Neural cell (in vitro differentiated cells): ENCODE results near the gene CYSRT1. TPM values are rescaled to one million over a fixed set of nuclear protein-coding genes. Genes with fewer than 3 reads are reported as not detected.

Source experiments
- H2AFZ ChIP-seq: fragments of 200-600, 300-800 bp; sonication (generic), shearing (Covaris generic); 2 replicates; pipeline ENCODE4 v1.6.0; 2014; ENCODE audit warnings: low read depth, mild to moderate bottlenecking, antibody characterized with exemption, low read length, moderate library complexity
- H3F3A ChIP-seq: fragments of 200-600 bp; shearing (Covaris generic); 2 replicates; pipeline ENCODE4 v1.6.1; 2016; ENCODE audit warnings: mild to moderate bottlenecking, moderate library complexity, mixed read lengths, antibody characterized with exemption, low read length; ENCODE audit not compliant: insufficient read depth, poor library complexity, severe bottlenecking
- H3K27ac ChIP-seq: fragments of 200-600, 300-800 bp; sonication (generic), shearing (Covaris generic); 2 replicates; pipeline ENCODE4 v1.5.1; 2014; ENCODE audit warnings: mild to moderate bottlenecking, low read length, moderate library complexity
- H3K27me3 ChIP-seq: fragments of 300-800, 200-600 bp; sonication (generic), shearing (Covaris generic); 2 replicates; pipeline ENCODE4 v1.6.0; 2014; ENCODE audit warnings: mild to moderate bottlenecking, low read depth, low read length, moderate library complexity; ENCODE audit not compliant: insufficient read depth
- H3K36me3 ChIP-seq: fragments of 300-800, 200-600 bp; sonication (generic), shearing (Covaris generic); 2 replicates; pipeline ENCODE4 v1.5.1; 2014; ENCODE audit warnings: mild to moderate bottlenecking, antibody characterized with exemption, low read length, moderate library complexity; ENCODE audit not compliant: insufficient read depth
- H3K4me2 ChIP-seq: fragments of 300-800, 200-600 bp; sonication (generic), shearing (Covaris generic); 2 replicates; pipeline ENCODE4 v1.6.0; 2014; ENCODE audit warnings: mild to moderate bottlenecking, low read length
- H3K4me3 ChIP-seq: fragments of 300-800, 200-600 bp; sonication (generic), shearing (Covaris generic); 2 replicates; pipeline ENCODE4 v1.5.1; 2014; ENCODE audit warnings: mild to moderate bottlenecking, low read length, moderate library complexity
- H3K79me2 ChIP-seq: fragments of 200-600 bp; shearing (Covaris generic); replicated peaks from 2 replicates; pipeline ENCODE4 v1.6.0; 2014; ENCODE audit warnings: mild to moderate bottlenecking, low read length, moderate library complexity; ENCODE audit not compliant: insufficient read depth
- H3K9ac ChIP-seq: fragments of 300-800, 200-600 bp; sonication (generic), shearing (Covaris generic); 2 replicates; pipeline ENCODE4 v1.6.1; 2016; ENCODE audit warnings: mild to moderate bottlenecking, low read length, mixed read lengths
- H3K9me2 ChIP-seq: fragments of 200-600 bp; shearing (Covaris generic); 2 replicates; pipeline ENCODE4 v1.6.1; 2016; ENCODE audit warnings: mild to moderate bottlenecking, low read length, mixed read lengths; ENCODE audit not compliant: insufficient read depth
- H3K9me3 ChIP-seq: fragments of 200-600, 300-800 bp; sonication (generic), shearing (Covaris generic); 2 replicates; pipeline ENCODE4 v1.6.1; 2016; ENCODE audit warnings: mild to moderate bottlenecking, mixed run types, low read length, moderate library complexity, mixed read lengths
- H4K20me1 ChIP-seq: fragments of 200-600 bp; shearing (Covaris generic); 2 replicates; pipeline ENCODE4 v1.6.1; 2016; ENCODE audit warnings: mild to moderate bottlenecking, mixed run types; ENCODE audit not compliant: insufficient read depth
- CTCF ChIP-seq: fragments of 450-650 bp; IDR thresholded peaks from 2 replicates; pipeline ENCODE4 v1.5.1; 2014; ENCODE audit warnings: antibody characterized with exemption, mild to moderate bottlenecking, moderate library complexity; ENCODE audit not compliant: poor library complexity, severe bottlenecking
- EP300 ChIP-seq: fragments of 450-650 bp; conservative IDR thresholded peaks from 2 replicates; pipeline ENCODE4 v1.6.1; 2014; ENCODE audit warnings: antibody characterized with exemption, mild to moderate bottlenecking, moderate library complexity; ENCODE audit not compliant: poor library complexity, severe bottlenecking
- MXI1 ChIP-seq: fragments of 450-650 bp; conservative IDR thresholded peaks from 2 replicates; pipeline ENCODE4 v1.6.1; 2014; ENCODE audit warnings: antibody characterized with exemption, mild to moderate bottlenecking; ENCODE audit not compliant: poor library complexity, severe bottlenecking
- POLR2AphosphoS5 ChIP-seq: IDR thresholded peaks from 2 replicates; pipeline ENCODE4 v1.6.1; 2012
- REST ChIP-seq: IDR thresholded peaks from 2 replicates; pipeline ENCODE4 v1.6.1; 2012; ENCODE audit warnings: borderline replicate concordance
- SMC3 ChIP-seq: fragments of 450-650 bp; conservative IDR thresholded peaks from 2 replicates; pipeline ENCODE4 v1.6.1; 2014; ENCODE audit warnings: antibody characterized with exemption, mild to moderate bottlenecking, moderate library complexity; ENCODE audit not compliant: poor library complexity
- TAF1 ChIP-seq: IDR thresholded peaks from 2 replicates; pipeline ENCODE4 v1.6.1; 2012; ENCODE audit warnings: low read depth
- polyA plus RNA-seq: library from polyadenylated mRNA; depleted of rRNA; stranded (reverse); fragments of >200 nt; gene quantifications from 2 replicates; pipeline ENCODE4 v1.2.3, GENCODE V29; 2014

The CYSRT1 gene
- polyA plus RNA-seq, 1 donor from 2014 or later: 3.3 TPM

DNA sequence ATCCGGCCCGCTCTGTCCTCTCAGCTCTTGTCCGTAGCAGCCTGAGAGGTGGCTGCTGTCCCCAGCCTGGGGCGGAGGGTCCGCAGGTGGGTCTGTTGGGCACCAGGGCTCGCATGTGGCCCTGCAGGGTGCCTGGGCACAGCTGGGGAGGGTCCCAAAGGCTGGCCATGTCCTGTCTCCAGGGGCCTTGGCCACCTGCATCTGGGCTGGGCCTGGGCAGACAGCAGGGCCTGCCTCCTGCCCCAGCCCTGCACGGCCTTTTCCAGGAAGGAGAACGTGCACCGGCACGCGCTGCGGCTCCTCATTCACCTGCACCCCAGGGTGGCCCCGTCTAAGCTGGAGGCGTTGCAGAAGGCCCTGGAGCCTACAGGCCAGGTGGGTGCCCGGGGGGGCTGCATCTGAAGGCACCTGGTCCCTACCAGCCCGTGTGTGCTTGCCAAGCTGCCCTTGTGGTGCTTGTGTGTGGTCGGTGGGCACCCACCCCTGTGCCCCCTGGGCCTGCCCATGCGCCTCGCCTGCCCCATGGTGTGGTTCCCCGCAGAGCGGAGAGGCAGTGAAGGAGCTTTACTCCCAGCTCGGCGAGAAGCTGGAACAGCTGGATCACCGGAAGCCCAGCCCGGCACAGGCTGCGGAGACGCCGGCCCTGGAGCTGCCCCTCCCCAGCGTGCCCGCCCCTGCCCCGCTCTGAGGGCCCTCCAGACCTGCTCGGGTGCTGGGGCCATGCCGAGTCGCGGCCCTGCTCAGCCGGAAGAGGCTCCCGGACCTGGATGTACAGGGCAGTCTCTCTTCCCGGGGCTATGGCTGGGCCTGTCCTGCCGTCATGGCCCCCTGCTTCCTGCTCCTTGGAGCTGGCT is 47.5 kb downstream of the CYSRT1 start:
- no peak for TF ChIP-seq POLR2AphosphoS5
- TF ChIP-seq EP300: no peak
- no peak overlapping the region for H2AFZ ChIP-seq
- no peaks in the 10 kb centered on the region for H4K20me1 ChIP-seq
- H3K9me2 ChIP-seq: no peaks in the 10 kb centered on the region
- H3F3A ChIP-seq: no peaks in the 10 kb centered on the region
- H3K79me2 ChIP-seq: no peaks in the 10 kb centered on the region
- H3K4me3 ChIP-seq: no peak overlapping the region
- no peaks in the 10 kb centered on the region for H3K27me3 ChIP-seq
- no peak overlapping the region for H3K27ac ChIP-seq
- H3K9me3 ChIP-seq: no peaks in the 10 kb centered on the region
- H3K36me3 ChIP-seq: peaks cover 7% of the 10 kb centered on the region
- H3K4me2 ChIP-seq: no peak overlapping the region
- no peak overlapping the region for H3K9ac ChIP-seq

DNA sequence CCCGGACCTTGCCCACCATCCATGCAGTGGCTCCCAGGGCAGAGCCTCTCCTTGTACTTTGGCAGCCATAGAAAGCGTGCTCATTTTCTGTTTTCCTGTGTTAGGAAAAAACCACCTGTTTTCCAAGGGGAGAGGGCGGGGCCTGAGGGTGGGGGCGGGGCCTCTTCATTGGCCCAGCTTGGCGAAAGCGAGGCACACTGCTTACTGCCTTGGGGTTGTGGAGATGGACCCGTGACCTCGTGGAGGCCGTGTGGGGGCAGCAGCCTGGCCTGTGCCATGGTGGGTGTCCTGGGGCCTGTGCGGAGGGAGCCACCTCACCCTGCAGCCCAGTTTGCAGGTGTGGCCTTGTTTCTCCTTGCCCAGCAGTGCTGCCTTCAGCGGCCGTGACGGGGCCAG is 48.1 kb downstream of the CYSRT1 start:
- no peak overlapping the region for H3K27ac ChIP-seq
- H3K27me3 ChIP-seq: no peaks in the 10 kb centered on the region
- no peaks in the 10 kb centered on the region for H3K9me3 ChIP-seq
- H3K4me3 ChIP-seq: no peak overlapping the region
- H3K9ac ChIP-seq: no peak overlapping the region
- no peaks in the 10 kb centered on the region for H4K20me1 ChIP-seq
- H3K36me3 ChIP-seq: peaks cover 7% of the 10 kb centered on the region
- TF ChIP-seq CTCF (no peak), REST (no peak), TAF1 (no peak)
- H3K79me2 ChIP-seq: no peaks in the 10 kb centered on the region
- no peaks in the 10 kb centered on the region for H3F3A ChIP-seq
- H3K9me2 ChIP-seq: no peaks in the 10 kb centered on the region
- no peak overlapping the region for H2AFZ ChIP-seq
- H3K4me2 ChIP-seq: no peak overlapping the region

- Histone ChIP-seq H3F3A (no peaks in the 10 kb centered on the region), H3K27me3 (no peaks in the 10 kb centered on the region), H3K4me3 (no peak overlapping the region), H2AFZ (no peak overlapping the region), H3K9me3 (no peaks in the 10 kb centered on the region), H3K9ac (no peak overlapping the region), H3K9me2 (no peaks in the 10 kb centered on the region), H3K4me2 (no peak overlapping the region), H4K20me1 (no peaks in the 10 kb centered on the region), H3K79me2 (no peaks in the 10 kb centered on the region), H3K36me3 (peaks cover 7% of the 10 kb centered on the region), H3K27ac (no peak overlapping the region)
- TF ChIP-seq SMC3: no peak
- no peak for TF ChIP-seq POLR2AphosphoS5
- TF ChIP-seq REST: no peak
- TF ChIP-seq MXI1: no peak
- no peak for TF ChIP-seq EP300
- no peak for TF ChIP-seq TAF1
Observed at GRCh38 chr9:137273611-137274320, 48.8 kb downstream of the CYSRT1 start.
